GM12878 (cell line): ENCODE measurements around the gene C3. TPM values are rescaled to one million over a fixed set of nuclear protein-coding genes. Genes with fewer than 3 reads are reported as not detected.
A peak's percentile ranks its signal among the peaks of the same experiment; 100 is the strongest.

Experiments
- ATAC-seq: fragments of 200-7000 bp; cut with Tn5 transposase; 3 replicates; pipeline ENCODE4 v1.9.1; 2020; ENCODE audit warnings: mild to moderate bottlenecking, moderate library complexity
- BruUV-seq: library from RNA; stranded (reverse); fragments of 400-500 nt; replicated peaks from 2 replicates; lab custom pipeline; 2021; lab: Mats Ljungman, UMichigan
- CTCF ChIA-PET: fragments of 300-600 bp; sonication (Branson Sonifier 250); formaldehyde crosslinking; extraction: SDS; loops from one replicate; lab custom pipeline; 2021; ENCODE audit warnings: inconsistent platforms; lab: Yijun Ruan, JAX
- POLR2A ChIA-PET: fragments of 350-600 bp; formaldehyde crosslinking; extraction: SDS; loops from one replicate; lab custom pipeline; 2021; ENCODE audit warnings: inconsistent platforms; lab: Charles Lee
- RAD21 ChIA-PET: fragments of 300-600 bp; sonication (Branson Sonifier 250); formaldehyde crosslinking; loops from one replicate; lab custom pipeline; 2023; ENCODE audit warnings: antibody characterized with exemption; ENCODE audit not compliant: unreplicated experiment; lab: Charles Lee
- SMC1A ChIA-PET: fragments of 300-600 bp; sonication (Branson Sonifier 250); formaldehyde crosslinking; loops from one replicate; lab custom pipeline; 2023; ENCODE audit not compliant: unreplicated experiment, uncharacterized antibody; lab: Charles Lee
- DNase-seq: peaks from one replicate; pipeline ENCODE4 v3.0.0-alpha.2; 2011; ENCODE audit warnings: low read depth, low spot score
- FAIRE-seq: peaks from 3 replicates; lab custom pipeline; 2011; peaks lifted over from hg19 to GRCh38; lab: Jason Lieb, UNC
- H2AFZ ChIP-seq: 2 replicates; pipeline ENCODE4 v1.6.0; 2011; ENCODE audit warnings: low read depth, low read length, control low read depth; ENCODE audit not compliant: control insufficient read depth
- H3K27ac ChIP-seq: 2 replicates; pipeline ENCODE4 v1.5.1; 2011; ENCODE audit warnings: control low read depth; ENCODE audit not compliant: control insufficient read depth, insufficient read depth
- H3K27me3 ChIP-seq, 2 experiments: replicated peaks in 1 of 2; 2 replicates each; pipeline versions ENCODE4 v1.6.0 to v1.6.1; 2011; ENCODE audit warnings: low read length in 1 of 2; ENCODE audit not compliant: control insufficient read depth in 2 of 2, insufficient read depth in 2 of 2
- H3K36me3 ChIP-seq, 2 experiments: 2 replicates each; pipeline ENCODE4 v1.5.1; 2011; ENCODE audit warnings: low read length in 1 of 2; ENCODE audit not compliant: control insufficient read depth in 2 of 2, insufficient read depth in 2 of 2
- H3K4me1 ChIP-seq: 2 replicates; pipeline ENCODE4 v1.6.1; 2011; ENCODE audit warnings: mild to moderate bottlenecking, low read length, moderate library complexity, mixed read lengths; ENCODE audit not compliant: control insufficient read depth, insufficient read depth
- H3K4me2 ChIP-seq: 2 replicates; pipeline ENCODE4 v1.6.0; 2011; ENCODE audit warnings: control low read depth; ENCODE audit not compliant: control insufficient read depth, insufficient read depth
- H3K4me3 ChIP-seq: fragments of 200-600 bp; sonication (generic); 2 replicates; pipeline ENCODE4 v1.5.1; 2016
- H3K79me2 ChIP-seq: 2 replicates; pipeline ENCODE4 v1.6.0; 2011; ENCODE audit warnings: low read length; ENCODE audit not compliant: control insufficient read depth, insufficient read depth
- H3K9ac ChIP-seq: 2 replicates; pipeline ENCODE4 v1.8.0; 2011; ENCODE audit warnings: low read length, control low read depth, mixed read lengths; ENCODE audit not compliant: control insufficient read depth, insufficient read depth
- H3K9me3 ChIP-seq: replicated peaks from 3 replicates; pipeline ENCODE4 v1.5.1; 2011; ENCODE audit warnings: mild to moderate bottlenecking, low read length; ENCODE audit not compliant: control insufficient read depth, insufficient read depth
- H4K20me1 ChIP-seq: 2 replicates; pipeline ENCODE4 v1.6.0; 2011; ENCODE audit not compliant: control insufficient read depth, insufficient read depth
- ASH2L ChIP-seq: fragments of 300-600, 200-600 bp; sonication (generic); IDR thresholded peaks from 2 replicates; pipeline ENCODE4 v1.6.1; 2017; ENCODE audit warnings: low read depth, mild to moderate bottlenecking, borderline replicate concordance
- ATF2 ChIP-seq: IDR thresholded peaks from 2 replicates; pipeline ENCODE4 v1.6.1; 2012; ENCODE audit warnings: low read length, inconsistent platforms
- ATF7 ChIP-seq: fragments of 450-650 bp; IDR thresholded peaks from 2 replicates; pipeline ENCODE4 v1.6.1; 2016; ENCODE audit warnings: low read depth, mild to moderate bottlenecking
- BACH1 ChIP-seq: fragments of 450-650 bp; IDR thresholded peaks from 2 replicates; pipeline ENCODE4 v1.6.1; 2017; ENCODE audit warnings: mild to moderate bottlenecking, borderline replicate concordance
- CREB1 ChIP-seq: IDR thresholded peaks from 2 replicates; pipeline ENCODE4 v1.6.1; 2012; ENCODE audit warnings: low read depth, mild to moderate bottlenecking, inconsistent platforms
- CREM ChIP-seq: IDR thresholded peaks from 2 replicates; pipeline ENCODE4 v1.6.1; 2014; ENCODE audit warnings: antibody characterized with exemption, low read depth
- ESRRA ChIP-seq: IDR thresholded peaks from 2 replicates; pipeline ENCODE4 v1.6.1; 2012; ENCODE audit warnings: mild to moderate bottlenecking, low read length, improper control_type of control experiment
- ETV6 ChIP-seq, 2 experiments: fragments of 450-650 bp in 1 of 2; IDR thresholded peaks in 1 of 2; conservative IDR thresholded peaks in 1 of 2; 2 replicates each; pipeline ENCODE4 v1.6.1; 2014; ENCODE audit warnings: antibody characterized with exemption in 1 of 2, borderline replicate concordance in 1 of 2, low read depth in 1 of 2, mild to moderate bottlenecking in 1 of 2, moderate library complexity in 1 of 2
- GABPA ChIP-seq: IDR thresholded peaks from 2 replicates; pipeline ENCODE4 v1.6.1; 2014; ENCODE audit warnings: antibody characterized with exemption, low read depth, mild to moderate bottlenecking, inconsistent platforms
- HDGF ChIP-seq: fragments of 450-650 bp; IDR thresholded peaks from 2 replicates; pipeline ENCODE4 v1.6.1; 2016; ENCODE audit warnings: antibody characterized with exemption
- MAX ChIP-seq: IDR thresholded peaks from 2 replicates; pipeline ENCODE4 v1.6.1; 2012; ENCODE audit warnings: low read depth, low read length, improper control_type of control experiment
- MEF2B ChIP-seq: fragments of 450-650 bp; IDR thresholded peaks from 2 replicates; pipeline ENCODE4 v1.6.1; 2018; ENCODE audit warnings: mild to moderate bottlenecking, moderate library complexity; ENCODE audit not compliant: partially characterized antibody, poor library complexity, severe bottlenecking
- NR2C1 ChIP-seq: fragments of 450-650 bp; IDR thresholded peaks from 2 replicates; pipeline ENCODE4 v1.6.1; 2017; ENCODE audit warnings: antibody characterized with exemption, mild to moderate bottlenecking, moderate library complexity
- PAX5 ChIP-seq: IDR thresholded peaks from 2 replicates; pipeline ENCODE4 v1.6.1; 2011; ENCODE audit warnings: low read depth, low read length, borderline replicate concordance
- RUNX3 ChIP-seq: IDR thresholded peaks from 2 replicates; pipeline ENCODE4 v1.6.1; 2012; ENCODE audit warnings: low read length, inconsistent platforms
- SMC3 ChIP-seq: IDR thresholded peaks from 2 replicates; pipeline ENCODE4 v1.6.1; 2011; ENCODE audit warnings: low read length, improper control_type of control experiment, borderline replicate concordance
- SREBF1 ChIP-seq: IDR thresholded peaks from 2 replicates; pipeline ENCODE4 v1.6.1; 2012; ENCODE audit warnings: mild to moderate bottlenecking, low read length
- TCF7 ChIP-seq: IDR thresholded peaks from 2 replicates; pipeline ENCODE4 v1.6.1; 2014; ENCODE audit warnings: antibody characterized with exemption, borderline replicate concordance
- ZBTB40 ChIP-seq: fragments of 450-650 bp; IDR thresholded peaks from 2 replicates; pipeline ENCODE4 v1.6.1; 2016; ENCODE audit warnings: mild to moderate bottlenecking, moderate library complexity, borderline replicate concordance
- ZNF207 ChIP-seq: fragments of 450-650 bp; IDR thresholded peaks from 2 replicates; pipeline ENCODE4 v1.6.1; 2014; ENCODE audit warnings: antibody characterized with exemption, mild to moderate bottlenecking, borderline replicate concordance
- WGBS: methylation state at CpG from one replicate; pipeline ENCODE4 v1.1.6; 2016; ENCODE audit warnings: low lambda C conversion rate; ENCODE audit not compliant: insufficient replicate concordance, insufficient coverage; ENCODE audit errors: missing lambda C conversion rate; 5-methylcytosine and 5-hydroxymethylcytosine counted together
- in situ Hi-C: fragments of 300-500 bp; cut with MboI; formaldehyde crosslinking; loops from 9 replicates; pipeline ENCODE4 v1.14.3; 2018; ENCODE audit warnings: mixed read lengths
- intact Hi-C: fragments of 100-400 bp; cut with micrococcal nuclease; formaldehyde crosslinking; loops from one replicate; pipeline ENCODE4 v1.14.2; 2022; ENCODE audit not compliant: unreplicated experiment
- polyA plus RNA-seq, 11 experiments: library from polyadenylated mRNA; depleted of rRNA in 4 of 11; unstranded in 6 of 11; stranded (reverse) in 5 of 11; fragments of >200 nt; fragmentation: Nextera tagmentation in 4 of 11; fragmentation: Illumina TruSeq in 1 of 11; extraction: Ambion mirVana in 4 of 11; extraction: Trizol in 1 of 11; gene quantifications; 1 replicate in 1 of 11; 2 replicates in 10 of 11; pipeline versions ENCODE4 v1.2.1 to v1.2.3, GENCODE V29; 2011 to 2016; ENCODE audit warnings: inconsistent platforms in 2 of 11, missing spikeins in 2 of 11, low read depth in 1 of 11
- total RNA-seq, 4 experiments: library from RNA; depleted of rRNA in 3 of 4; stranded (reverse); fragments of >200 nt in 3 of 4; fragmentation: Illumina TruSeq in 1 of 4; extraction: Trizol in 1 of 4; gene quantifications; 2 replicates each; pipeline versions ENCODE4 v1.2.1 to v1.2.3, GENCODE V29; 2013 to 2021

Gene C3
- total and polyA plus RNA-seq, 10 of the 15 experiments (the other 5 are each of a cell fraction or from before 2014, with no cell fraction given): 0.20 to 6.7 (median 0.72) TPM

GRCh38 chr19:6639439-6639838 lies 81.0 kb downstream of the C3 start:
- in situ Hi-C loops (no loop called here), intact Hi-C loops (no loop called here)
- no peak overlapping the region for H3K9ac ChIP-seq
- BruUV-seq: no TSS peak
- ChIA-PET POLR2A (interaction anchor here (0.6 to 2.1 kb wide), 6 partner anchors 15 to 119 kb away, joined by 3 to 9 read pairs (median 5); partner anchors contain the start of genes GPR108 and TNFSF14), SMC1A (interaction anchor here (0.8 to 6.3 kb wide), 8 partner anchors 9 to 97 kb away, joined by 3 to 58 read pairs (median 6); no protein-coding TSS in a partner anchor), RAD21 (interaction anchor here (1.0 to 4.8 kb wide), 5 partner anchors 15 to 224 kb away, joined by 5 to 41 read pairs (median 14); partner anchors contain the start of gene TNFSF14), CTCF (interaction anchor here (0.7 to 3.9 kb wide), 9 partner anchors 8 to 224 kb away, joined by 3 to 20 read pairs (median 5); partner anchors contain the start of gene GPR108)
- H3K36me3 ChIP-seq: no peaks in the 10 kb centered on the region
- no peak overlapping the region for H3K4me2 ChIP-seq
- no peaks in the 10 kb centered on the region for H3K9me3 ChIP-seq
- FAIRE-seq (no peak), DNase-seq (no peak), ATAC-seq (peak; percentile 17)
- H3K27ac ChIP-seq: peak overlapping the region; percentile 13
- H2AFZ ChIP-seq: no peak overlapping the region
- no peaks in the 10 kb centered on the region for H3K27me3 ChIP-seq
- no peaks in the 10 kb centered on the region for H3K79me2 ChIP-seq
- H3K4me1 ChIP-seq: peaks cover 30% of the 10 kb centered on the region
- no peak overlapping the region for H3K4me3 ChIP-seq
- 24% methylated on average over 4 of the region's 4 CpGs for WGBS
- H4K20me1 ChIP-seq: no peaks in the 10 kb centered on the region
- TF ChIP-seq ESRRA (no peak), ATF2 (no peak), PAX5 (no peak), GABPA (no peak), ATF7 (peak; percentile 19; the same call in 1 of the 2 replicates), ETV6 (conservative IDR thresholded peaks at IDR 0.05 in 1 of 2, IDR thresholded peaks at IDR 0.05 in 1 of 2; ENCODE audit: borderline replicate concordance in 1 of 2, low read depth in 1 of 2) (no peak), BACH1 (no peak), ZNF207 (no peak), CREB1 (peak; percentile 73), MEF2B (no peak), CREM (peak; percentile 49; the same call in 1 of the 2 replicates), ASH2L (no peak), SREBF1 (no peak), HDGF (no peak), ZBTB40 (no peak), SMC3 (no peak), RUNX3 (peak; percentile 45; the same call in 1 of the 2 replicates), TCF7 (no peak), NR2C1 (no peak), MAX (no peak)
